WTC11 (cell line): Measurements from ENCODE around the gene H1-8.

Source experiments
- CREM ChIP-seq: sonication (generic); formaldehyde crosslinking; IDR thresholded peaks from 2 replicates; pipeline ENCODE4 v1.8.1; 2022; ENCODE audit warnings: mild to moderate bottlenecking, missing genetic modification reagents, moderate library complexity
- IRF2 ChIP-seq: sonication (generic); formaldehyde crosslinking; IDR thresholded peaks from 2 replicates; pipeline ENCODE4 v1.8.0; 2022; ENCODE audit warnings: low read depth, missing genetic modification reagents, borderline replicate concordance
- NFYB ChIP-seq: sonication (generic); formaldehyde crosslinking; conservative IDR thresholded peaks from 2 replicates; pipeline ENCODE4 v1.8.0; 2022; ENCODE audit warnings: low read depth, missing genetic modification reagents
- NR2C2 ChIP-seq: sonication (generic); formaldehyde crosslinking; IDR thresholded peaks from 2 replicates; pipeline ENCODE4 v1.8.0; 2022; ENCODE audit warnings: mild to moderate bottlenecking, missing genetic modification reagents
- SP1 ChIP-seq: sonication (generic); formaldehyde crosslinking; conservative IDR thresholded peaks from 2 replicates; pipeline ENCODE4 v1.8.1; 2022; ENCODE audit warnings: missing genetic modification reagents
- TEAD1 ChIP-seq: sonication (generic); formaldehyde crosslinking; IDR thresholded peaks from 2 replicates; pipeline ENCODE4 v1.8.0; 2022; ENCODE audit warnings: mild to moderate bottlenecking, missing genetic modification reagents
- ZBTB21 ChIP-seq: sonication (generic); formaldehyde crosslinking; IDR thresholded peaks from 2 replicates; pipeline ENCODE4 v1.8.1; 2023; ENCODE audit warnings: mild to moderate bottlenecking, missing genetic modification reagents, borderline replicate concordance
- TF ChIP-seq, protein P1 (sequence below): fragments of 200-600 bp; IDR thresholded peaks from 2 replicates; pipeline ENCODE4 v1.8.0; 2022; ENCODE audit warnings: antibody characterized with exemption
- TF ChIP-seq, protein P2 (sequence below): sonication (generic); formaldehyde crosslinking; IDR thresholded peaks from 2 replicates; pipeline ENCODE4 v1.8.1; 2023; ENCODE audit warnings: mild to moderate bottlenecking, missing genetic modification reagents, moderate library complexity

GRCh38 chr3:129559565-129560079 lies 16.6 kb downstream of the H1-8 start:
- TF ChIP-seq NR2C2 (CRISPR knock-in tag) (no peak), SP1 (CRISPR knock-in tag) (no peak), IRF2 (CRISPR knock-in tag) (no peak), NFYB (CRISPR knock-in tag) (no peak), TEAD1 (no peak), CREM (CRISPR knock-in tag) (no peak), ZBTB21 (CRISPR knock-in tag) (no peak)
- TF ChIP-seq, protein P1, sequence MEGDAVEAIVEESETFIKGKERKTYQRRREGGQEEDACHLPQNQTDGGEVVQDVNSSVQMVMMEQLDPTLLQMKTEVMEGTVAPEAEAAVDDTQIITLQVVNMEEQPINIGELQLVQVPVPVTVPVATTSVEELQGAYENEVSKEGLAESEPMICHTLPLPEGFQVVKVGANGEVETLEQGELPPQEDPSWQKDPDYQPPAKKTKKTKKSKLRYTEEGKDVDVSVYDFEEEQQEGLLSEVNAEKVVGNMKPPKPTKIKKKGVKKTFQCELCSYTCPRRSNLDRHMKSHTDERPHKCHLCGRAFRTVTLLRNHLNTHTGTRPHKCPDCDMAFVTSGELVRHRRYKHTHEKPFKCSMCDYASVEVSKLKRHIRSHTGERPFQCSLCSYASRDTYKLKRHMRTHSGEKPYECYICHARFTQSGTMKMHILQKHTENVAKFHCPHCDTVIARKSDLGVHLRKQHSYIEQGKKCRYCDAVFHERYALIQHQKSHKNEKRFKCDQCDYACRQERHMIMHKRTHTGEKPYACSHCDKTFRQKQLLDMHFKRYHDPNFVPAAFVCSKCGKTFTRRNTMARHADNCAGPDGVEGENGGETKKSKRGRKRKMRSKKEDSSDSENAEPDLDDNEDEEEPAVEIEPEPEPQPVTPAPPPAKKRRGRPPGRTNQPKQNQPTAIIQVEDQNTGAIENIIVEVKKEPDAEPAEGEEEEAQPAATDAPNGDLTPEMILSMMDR = no peak
- TF ChIP-seq, protein P2, sequence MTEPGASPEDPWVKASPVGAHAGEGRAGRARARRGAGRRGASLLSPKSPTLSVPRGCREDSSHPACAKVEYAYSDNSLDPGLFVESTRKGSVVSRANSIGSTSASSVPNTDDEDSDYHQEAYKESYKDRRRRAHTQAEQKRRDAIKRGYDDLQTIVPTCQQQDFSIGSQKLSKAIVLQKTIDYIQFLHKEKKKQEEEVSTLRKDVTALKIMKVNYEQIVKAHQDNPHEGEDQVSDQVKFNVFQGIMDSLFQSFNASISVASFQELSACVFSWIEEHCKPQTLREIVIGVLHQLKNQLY = no peak
